ENCODE measurements around the gene CD79B. TPM values are rescaled to one million over a fixed set of nuclear protein-coding genes. Genes with fewer than 3 reads are reported as not detected.
A peak's percentile ranks its signal among the peaks of the same experiment; 100 is the strongest.

Gene CD79B
- total RNA-seq, 2 donors from 2014 or later: 0.35 to 0.44 TPM

- H3K4me3 ChIP-seq (ENCODE audit: low read length): no peak overlapping the region
- no peak overlapping the region for H3K9ac ChIP-seq (ENCODE audit: extremely low read depth, low read length, poor library complexity, severe bottlenecking)
- no peaks in the 10 kb centered on the region for H3K27me3 Mint-ChIP-seq (ENCODE audit: insufficient read depth)
- WGBS, 2 experiments (ENCODE audit: insufficient coverage in 1 of 2, insufficient read length in 1 of 2): 88 to 98% methylated on average over 4 to 9 of the region's 9 CpGs
- H3K4me1 ChIP-seq (ENCODE audit: control insufficient read depth, insufficient read depth, low read length): no peaks in the 10 kb centered on the region
- no peak for DNase-seq
- H3K4me1 Mint-ChIP-seq: no peaks in the 10 kb centered on the region
- no peak overlapping the region for H3K4me3 Mint-ChIP-seq
- no peak overlapping the region for H3K27ac ChIP-seq (ENCODE audit: low read depth, low read length)
- no peaks in the 10 kb centered on the region for H3K27me3 ChIP-seq (ENCODE audit: control insufficient read depth, insufficient read depth, low read length, poor library complexity, severe bottlenecking)
- H3K27ac Mint-ChIP-seq: peak overlapping the region; percentile 56
- H3K36me3 ChIP-seq (ENCODE audit: control insufficient read depth, insufficient read depth, low read length): no peaks in the 10 kb centered on the region
- H3K9me3 Mint-ChIP-seq: no peaks in the 10 kb centered on the region
- TF ChIP-seq CTCF (conservative IDR thresholded peaks at IDR 0.05): no peak
- H3K36me3 Mint-ChIP-seq (ENCODE audit: low read depth): no peaks in the 10 kb centered on the region
- no peaks in the 10 kb centered on the region for H3K9me3 ChIP-seq (ENCODE audit: control insufficient read depth, low read length)
Observed at GRCh38 chr17:63939401-63939800, 7.3 kb upstream of the CD79B start.

- Mint-ChIP-seq H3K27me3 (ENCODE audit: insufficient read depth) (no peaks in the 10 kb centered on the region), H3K4me3 (no peak overlapping the region), H3K4me1 (no peaks in the 10 kb centered on the region), H3K36me3 (ENCODE audit: low read depth) (no peaks in the 10 kb centered on the region), H3K9me3 (no peaks in the 10 kb centered on the region), H3K27ac (no peak overlapping the region)
- H3K9ac ChIP-seq (ENCODE audit: extremely low read depth, low read length, poor library complexity, severe bottlenecking): no peak overlapping the region
- TF ChIP-seq CTCF (conservative IDR thresholded peaks at IDR 0.05): no peak
- H3K4me1 ChIP-seq (ENCODE audit: control insufficient read depth, insufficient read depth, low read length): no peaks in the 10 kb centered on the region
- H3K27ac ChIP-seq (ENCODE audit: low read depth, low read length): no peak overlapping the region
- no peaks in the 10 kb centered on the region for H3K27me3 ChIP-seq (ENCODE audit: control insufficient read depth, insufficient read depth, low read length, poor library complexity, severe bottlenecking)
- H3K4me3 ChIP-seq (ENCODE audit: low read length): no peak overlapping the region
- 96% methylated on average over 4 of the region's 4 CpGs; no CpG with 5 or more reads in 1 of the 2 experiments for WGBS, 2 experiments (ENCODE audit: insufficient coverage in 1 of 2, insufficient read length in 1 of 2)
- no peaks in the 10 kb centered on the region for H3K9me3 ChIP-seq (ENCODE audit: control insufficient read depth, low read length)
- DNase-seq: no peak
- H3K36me3 ChIP-seq (ENCODE audit: control insufficient read depth, insufficient read depth, low read length): no peaks in the 10 kb centered on the region
Observed at GRCh38 chr17:63937920-63938319, 5.8 kb upstream of the CD79B start.

- TF ChIP-seq CTCF (conservative IDR thresholded peaks at IDR 0.05): no peak
- H3K9me3 ChIP-seq (ENCODE audit: control insufficient read depth, low read length): no peaks in the 10 kb centered on the region
- H3K4me1 ChIP-seq (ENCODE audit: control insufficient read depth, insufficient read depth, low read length): no peaks in the 10 kb centered on the region
- no peaks in the 10 kb centered on the region for H3K27me3 Mint-ChIP-seq (ENCODE audit: insufficient read depth)
- 90 to 100% methylated on average over 2 to 6 of the region's 6 CpGs for WGBS, 2 experiments (ENCODE audit: insufficient coverage in 1 of 2, insufficient read length in 1 of 2)
- H3K27ac Mint-ChIP-seq: no peak overlapping the region
- H3K9ac ChIP-seq (ENCODE audit: extremely low read depth, low read length, poor library complexity, severe bottlenecking): no peak overlapping the region
- no peak overlapping the region for H3K4me3 Mint-ChIP-seq
- no peaks in the 10 kb centered on the region for H3K4me1 Mint-ChIP-seq
- H3K9me3 Mint-ChIP-seq: no peaks in the 10 kb centered on the region
- H3K27me3 ChIP-seq (ENCODE audit: control insufficient read depth, insufficient read depth, low read length, poor library complexity, severe bottlenecking): no peaks in the 10 kb centered on the region
- no peak for DNase-seq
- H3K36me3 ChIP-seq (ENCODE audit: control insufficient read depth, insufficient read depth, low read length): no peaks in the 10 kb centered on the region
- H3K36me3 Mint-ChIP-seq (ENCODE audit: low read depth): no peaks in the 10 kb centered on the region
- no peak overlapping the region for H3K27ac ChIP-seq (ENCODE audit: low read depth, low read length)
- H3K4me3 ChIP-seq (ENCODE audit: low read length): no peak overlapping the region
Observed at GRCh38 chr17:63937319-63937718, 5.2 kb upstream of the CD79B start.
